IPS-18a (cell line): ENCODE measurements around the gene HGS.

Experiments
- H3K27ac ChIP-seq: one replicate; pipeline ENCODE4 v1.5.1; 2013; ENCODE audit warnings: low read length
- H3K27me3 ChIP-seq: one replicate; pipeline ENCODE4 v1.6.1; 2013; ENCODE audit warnings: mild to moderate bottlenecking, low read length; ENCODE audit not compliant: control insufficient read depth, insufficient read depth
- H3K36me3 ChIP-seq: one replicate; pipeline ENCODE4 v1.6.1; 2013; ENCODE audit warnings: low read depth, low read length; ENCODE audit not compliant: control insufficient read depth
- H3K4me1 ChIP-seq: one replicate; pipeline ENCODE4 v1.6.1; 2013; ENCODE audit warnings: low read depth, low read length; ENCODE audit not compliant: control insufficient read depth
- H3K4me3 ChIP-seq: one replicate; pipeline ENCODE4 v1.5.1; 2013; ENCODE audit warnings: low read length
- H3K9ac ChIP-seq: one replicate; pipeline ENCODE4 v1.6.1; 2013; ENCODE audit warnings: mild to moderate bottlenecking, low read length, moderate library complexity
- H3K9me3 ChIP-seq: one replicate; pipeline ENCODE4 v1.6.1; 2013; ENCODE audit warnings: low read depth, low read length; ENCODE audit not compliant: control insufficient read depth

HGS gene

DNA sequence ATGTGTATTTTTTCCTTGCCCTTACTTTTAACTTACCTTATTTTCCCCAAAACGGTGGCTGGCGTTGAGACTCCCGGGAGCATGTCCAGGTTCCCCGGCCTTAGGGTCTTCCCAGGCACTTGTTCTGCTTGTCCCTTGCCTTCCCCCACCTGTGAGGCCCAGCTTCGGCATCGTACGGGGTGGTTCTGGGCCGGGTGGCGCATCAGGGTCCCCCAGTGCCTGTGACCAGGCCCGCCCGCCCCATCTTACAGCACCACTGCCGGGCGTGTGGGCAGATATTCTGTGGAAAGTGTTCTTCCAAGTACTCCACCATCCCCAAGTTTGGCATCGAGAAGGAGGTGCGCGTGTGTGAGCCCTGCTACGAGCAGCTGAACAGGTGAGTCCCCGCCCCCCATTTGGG, 7.4 kb downstream of the HGS start:
- Histone ChIP-seq H3K4me3 (no peak overlapping the region), H3K4me1 (no peaks in the 10 kb centered on the region), H3K27me3 (no peaks in the 10 kb centered on the region), H3K9ac (no peak overlapping the region), H3K27ac (no peak overlapping the region), H3K36me3 (peaks cover 57% of the 10 kb centered on the region), H3K9me3 (no peaks in the 10 kb centered on the region)

DNA sequence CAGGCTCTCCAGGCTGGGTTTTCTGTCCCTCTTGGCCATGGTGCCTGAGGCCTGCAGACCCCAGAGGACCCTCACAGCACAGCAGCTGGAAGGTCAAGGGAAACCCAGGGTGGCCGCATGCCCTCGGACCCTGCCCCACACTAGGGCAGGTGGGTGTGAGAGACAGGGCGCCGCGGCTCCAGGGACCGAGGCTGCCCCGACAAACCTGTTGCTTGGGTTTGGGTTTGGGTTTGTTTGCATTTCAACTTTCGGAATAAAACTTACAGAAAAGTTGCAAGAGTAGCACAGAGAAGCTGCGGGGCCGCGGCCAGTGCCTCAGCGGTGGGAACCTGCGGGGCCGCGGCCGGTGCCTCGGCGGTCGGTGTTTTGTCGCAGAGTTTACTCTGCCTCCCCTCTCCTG, 7.8 kb downstream of the HGS start:
- Histone ChIP-seq H3K9ac (no peak overlapping the region), H3K36me3 (peaks cover 53% of the 10 kb centered on the region), H3K4me3 (no peak overlapping the region), H3K9me3 (no peaks in the 10 kb centered on the region), H3K27me3 (no peaks in the 10 kb centered on the region), H3K4me1 (no peaks in the 10 kb centered on the region), H3K27ac (no peak overlapping the region)

DNA sequence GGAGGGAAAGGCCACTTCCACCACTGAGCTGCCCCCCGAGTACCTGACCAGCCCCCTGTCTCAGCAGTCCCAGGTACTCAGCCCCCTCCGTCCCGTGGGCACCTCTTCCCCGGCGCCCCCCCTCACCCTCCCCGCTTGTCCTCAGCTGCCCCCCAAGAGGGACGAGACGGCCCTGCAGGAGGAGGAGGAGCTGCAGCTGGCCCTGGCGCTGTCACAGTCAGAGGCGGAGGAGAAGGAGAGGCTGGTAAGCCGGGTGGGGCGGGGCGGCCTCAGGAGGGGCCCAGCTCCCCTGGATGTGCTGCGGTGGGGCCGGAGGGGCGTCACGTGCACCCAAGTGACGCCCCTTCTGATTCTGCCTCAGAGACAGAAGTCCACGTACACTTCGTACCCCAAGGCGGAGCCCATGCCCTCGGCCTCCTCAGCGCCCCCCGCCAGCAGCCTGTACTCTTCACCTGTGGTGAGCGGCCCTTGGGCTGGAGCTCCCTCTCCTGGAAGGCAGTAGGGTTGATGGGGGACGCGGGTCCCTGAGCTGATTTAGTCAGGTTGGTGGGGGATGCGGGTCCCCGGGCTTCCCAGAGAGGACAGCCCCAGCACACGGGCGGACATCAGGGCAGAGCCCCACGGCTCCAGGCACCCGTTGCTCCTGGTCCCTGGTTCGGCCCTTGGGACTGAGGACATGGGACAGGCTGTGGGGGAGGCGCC, 9.8 kb downstream of the HGS start:
- Histone ChIP-seq H3K9me3 (no peaks in the 10 kb centered on the region), H3K4me3 (no peak overlapping the region), H3K9ac (no peak overlapping the region), H3K27ac (no peak overlapping the region), H3K4me1 (no peaks in the 10 kb centered on the region), H3K36me3 (peaks cover 52% of the 10 kb centered on the region), H3K27me3 (no peaks in the 10 kb centered on the region)

DNA sequence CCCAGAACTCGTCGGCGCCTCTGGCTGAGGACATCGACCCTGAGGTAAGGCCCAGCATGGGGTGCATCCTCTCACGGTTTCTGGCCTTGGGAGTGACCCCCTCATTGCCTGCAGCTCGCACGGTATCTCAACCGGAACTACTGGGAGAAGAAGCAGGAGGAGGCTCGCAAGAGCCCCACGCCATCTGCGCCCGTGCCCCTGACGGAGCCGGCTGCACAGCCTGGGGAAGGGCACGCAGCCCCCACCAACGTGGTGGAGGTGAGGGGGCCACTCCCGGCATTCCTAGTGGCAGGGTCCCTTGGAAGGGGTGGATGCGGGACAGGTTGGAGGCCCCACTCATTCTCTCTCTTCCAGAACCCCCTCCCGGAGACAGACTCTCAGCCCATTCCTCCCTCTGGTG, 11.0 kb downstream of the HGS start:
- Histone ChIP-seq H3K27me3 (no peaks in the 10 kb centered on the region), H3K36me3 (peaks cover 53% of the 10 kb centered on the region), H3K27ac (no peak overlapping the region)

DNA sequence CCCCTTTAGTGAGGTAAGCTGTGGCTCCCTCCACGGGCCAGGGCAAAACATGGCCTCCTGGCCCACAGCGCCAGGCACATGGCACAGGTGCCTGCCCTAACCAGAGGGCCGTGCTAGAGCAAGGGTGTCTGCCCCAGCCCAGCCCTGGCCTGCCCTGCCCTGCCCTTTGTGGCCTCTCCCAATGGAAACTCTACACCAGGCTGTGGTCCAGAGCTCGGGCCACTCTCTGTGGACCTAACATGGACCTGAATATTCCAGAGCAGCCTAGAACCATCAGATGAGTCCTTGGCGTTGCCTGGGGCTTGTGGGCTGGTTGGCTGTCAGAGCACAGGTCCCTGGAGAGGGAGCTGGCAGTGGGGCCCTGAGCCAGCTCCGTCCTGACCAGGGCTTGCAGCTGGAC, 11.4 kb downstream of the HGS start:
- Histone ChIP-seq H3K27me3 (no peaks in the 10 kb centered on the region), H3K4me3 (no peak overlapping the region), H3K9me3 (no peaks in the 10 kb centered on the region), H3K36me3 (peaks cover 53% of the 10 kb centered on the region), H3K4me1 (no peaks in the 10 kb centered on the region), H3K27ac (no peak overlapping the region), H3K9ac (no peak overlapping the region)

More for the DNA sequence above, 11.0 kb downstream of the HGS start:
- Histone ChIP-seq H3K9me3 (no peaks in the 10 kb centered on the region), H3K9ac (no peak overlapping the region), H3K4me3 (no peak overlapping the region), H3K4me1 (no peaks in the 10 kb centered on the region)

DNA sequence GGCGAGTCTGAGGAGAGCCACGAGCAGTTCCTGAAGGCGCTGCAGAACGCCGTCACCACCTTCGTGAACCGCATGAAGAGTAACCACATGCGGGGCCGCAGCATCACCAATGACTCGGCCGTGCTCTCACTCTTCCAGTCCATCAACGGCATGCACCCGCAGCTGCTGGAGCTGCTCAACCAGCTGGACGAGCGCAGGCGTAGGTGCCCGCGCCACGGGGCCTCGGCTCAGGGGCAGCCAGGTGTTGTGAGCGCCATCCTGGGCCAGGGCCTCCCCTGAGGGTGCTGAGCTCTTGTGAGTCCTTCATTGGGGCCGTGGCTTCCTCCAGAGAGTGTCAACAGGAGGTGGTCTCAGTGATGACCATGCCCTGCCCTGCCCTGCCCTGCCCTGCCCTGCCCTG, 12.0 kb downstream of the HGS start:
- no peaks in the 10 kb centered on the region for H3K27me3 ChIP-seq
- no peak overlapping the region for H3K9ac ChIP-seq
- no peaks in the 10 kb centered on the region for H3K9me3 ChIP-seq
- peaks cover 55% of the 10 kb centered on the region for H3K36me3 ChIP-seq
- H3K4me3 ChIP-seq = no peak overlapping the region
- no peaks in the 10 kb centered on the region for H3K4me1 ChIP-seq
- H3K27ac ChIP-seq = no peak overlapping the region

DNA sequence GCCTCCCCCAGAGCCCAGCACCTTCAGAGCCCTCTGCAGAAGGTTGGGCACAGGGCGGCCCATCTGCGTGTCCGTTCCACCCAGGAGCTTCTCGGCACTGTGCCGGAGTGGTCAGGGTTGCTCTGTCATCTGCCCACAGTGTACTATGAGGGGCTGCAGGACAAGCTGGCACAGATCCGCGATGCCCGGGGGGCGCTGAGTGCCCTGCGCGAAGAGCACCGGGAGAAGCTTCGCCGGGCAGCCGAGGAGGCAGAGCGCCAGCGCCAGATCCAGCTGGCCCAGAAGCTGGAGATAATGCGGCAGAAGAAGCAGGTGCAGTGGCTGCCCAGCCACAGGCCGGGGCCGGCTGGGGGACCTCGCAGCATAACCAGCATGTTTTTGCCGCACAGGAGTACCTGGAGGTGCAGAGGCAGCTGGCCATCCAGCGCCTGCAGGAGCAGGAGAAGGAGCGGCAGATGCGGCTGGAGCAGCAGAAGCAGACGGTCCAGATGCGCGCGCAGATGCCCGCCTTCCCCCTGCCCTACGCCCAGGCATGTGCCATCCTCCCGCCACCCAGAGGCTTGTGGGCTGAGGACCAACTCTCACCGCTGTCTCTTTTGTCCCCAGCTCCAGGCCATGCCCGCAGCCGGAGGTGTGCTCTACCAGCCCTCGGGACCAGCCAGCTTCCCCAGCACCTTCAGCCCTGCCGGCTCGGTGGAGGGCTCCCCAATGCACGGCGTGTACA, 12.6 kb downstream of the HGS start:
- Histone ChIP-seq H3K27ac (no peak overlapping the region), H3K9ac (no peak overlapping the region), H3K27me3 (no peaks in the 10 kb centered on the region), H3K9me3 (no peaks in the 10 kb centered on the region), H3K4me1 (no peaks in the 10 kb centered on the region), H3K36me3 (peaks cover 57% of the 10 kb centered on the region), H3K4me3 (no peak overlapping the region)

DNA sequence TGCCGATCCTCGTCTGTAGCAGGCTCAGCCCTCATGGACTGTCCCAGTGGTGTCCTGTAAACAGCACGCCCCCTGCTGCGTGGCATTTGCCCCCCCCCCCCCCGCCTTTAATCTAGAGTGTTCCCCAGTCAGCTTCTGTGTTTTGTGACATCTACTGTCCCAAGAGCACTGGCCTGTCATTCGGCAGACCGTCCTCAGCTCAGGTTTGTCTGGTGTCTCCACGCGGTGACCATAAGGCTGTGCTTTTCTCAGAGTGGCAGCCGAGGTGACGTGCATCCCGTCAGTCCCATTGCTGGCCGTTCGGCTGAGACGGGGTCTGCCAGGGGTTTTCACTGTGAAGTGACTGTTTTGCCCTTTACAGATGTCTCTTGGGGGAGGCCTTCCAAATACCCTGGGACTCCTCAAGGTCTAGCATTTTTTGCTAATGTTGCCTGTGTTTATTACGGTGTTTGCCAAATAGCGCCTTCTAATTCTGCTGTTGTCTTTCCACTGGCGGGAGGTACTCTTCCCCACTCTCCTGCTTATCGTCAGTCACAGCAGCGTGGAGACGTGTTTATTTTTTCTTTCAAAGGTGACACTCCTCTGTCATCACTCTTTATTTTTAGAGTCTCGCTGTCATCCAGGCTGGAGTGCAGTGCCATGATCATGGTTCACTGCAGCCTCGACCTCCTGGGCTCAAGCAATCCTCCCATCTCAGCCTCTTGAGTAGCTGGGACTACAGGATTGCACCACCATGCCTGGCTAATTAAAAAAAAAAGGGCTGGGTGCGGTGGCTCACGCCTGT, 13.6 kb downstream of the HGS start:
- H3K27me3 ChIP-seq = no peaks in the 10 kb centered on the region
- no peaks in the 10 kb centered on the region for H3K9me3 ChIP-seq
- no peak overlapping the region for H3K9ac ChIP-seq
- peaks cover 50% of the 10 kb centered on the region for H3K36me3 ChIP-seq
- H3K4me3 ChIP-seq = no peak overlapping the region
- H3K4me1 ChIP-seq = peaks cover 5% of the 10 kb centered on the region
- H3K27ac ChIP-seq = no peak overlapping the region

DNA sequence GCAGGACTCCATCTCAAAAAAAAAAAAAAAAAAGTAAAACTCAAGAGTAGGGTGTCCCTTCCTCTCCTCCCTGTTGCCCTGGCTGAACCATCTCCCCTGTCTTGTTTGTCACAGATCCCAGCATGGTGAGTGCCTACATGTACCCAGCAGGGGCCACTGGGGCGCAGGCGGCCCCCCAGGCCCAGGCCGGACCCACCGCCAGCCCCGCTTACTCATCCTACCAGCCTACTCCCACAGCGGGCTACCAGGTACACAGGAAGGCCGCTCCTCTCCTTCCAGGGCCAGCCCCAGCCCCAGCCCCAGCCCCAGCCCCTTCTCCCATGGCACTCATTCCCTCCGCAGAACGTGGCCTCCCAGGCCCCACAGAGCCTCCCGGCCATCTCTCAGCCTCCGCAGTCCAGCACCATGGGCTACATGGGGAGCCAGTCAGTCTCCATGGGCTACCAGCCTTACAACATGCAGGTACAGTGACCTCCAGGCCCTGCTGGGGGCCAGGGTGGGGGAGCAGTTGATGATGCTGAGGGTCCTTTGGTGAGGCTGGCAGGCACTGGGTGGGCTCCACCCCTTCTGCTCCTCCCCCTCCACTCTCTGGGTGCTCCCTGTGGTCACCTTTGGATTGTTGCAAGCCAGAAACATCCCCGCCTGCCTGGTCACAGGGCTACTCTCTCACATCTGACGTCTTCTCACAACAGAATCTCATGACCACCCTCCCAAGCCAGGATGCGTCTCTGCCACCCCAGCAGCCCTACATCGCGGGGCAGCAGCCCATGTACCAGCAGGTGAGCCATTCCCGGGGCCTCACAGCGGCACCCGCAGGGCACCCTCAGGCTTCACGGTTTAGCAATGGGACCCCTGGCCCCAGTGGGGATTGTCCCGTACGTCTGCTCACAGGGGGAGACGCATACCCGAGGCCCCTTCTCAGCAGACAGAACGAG, 16.8 kb downstream of the HGS start:
- Histone ChIP-seq H3K36me3 (peaks cover 44% of the 10 kb centered on the region), H3K4me3 (no peak overlapping the region)

DNA sequence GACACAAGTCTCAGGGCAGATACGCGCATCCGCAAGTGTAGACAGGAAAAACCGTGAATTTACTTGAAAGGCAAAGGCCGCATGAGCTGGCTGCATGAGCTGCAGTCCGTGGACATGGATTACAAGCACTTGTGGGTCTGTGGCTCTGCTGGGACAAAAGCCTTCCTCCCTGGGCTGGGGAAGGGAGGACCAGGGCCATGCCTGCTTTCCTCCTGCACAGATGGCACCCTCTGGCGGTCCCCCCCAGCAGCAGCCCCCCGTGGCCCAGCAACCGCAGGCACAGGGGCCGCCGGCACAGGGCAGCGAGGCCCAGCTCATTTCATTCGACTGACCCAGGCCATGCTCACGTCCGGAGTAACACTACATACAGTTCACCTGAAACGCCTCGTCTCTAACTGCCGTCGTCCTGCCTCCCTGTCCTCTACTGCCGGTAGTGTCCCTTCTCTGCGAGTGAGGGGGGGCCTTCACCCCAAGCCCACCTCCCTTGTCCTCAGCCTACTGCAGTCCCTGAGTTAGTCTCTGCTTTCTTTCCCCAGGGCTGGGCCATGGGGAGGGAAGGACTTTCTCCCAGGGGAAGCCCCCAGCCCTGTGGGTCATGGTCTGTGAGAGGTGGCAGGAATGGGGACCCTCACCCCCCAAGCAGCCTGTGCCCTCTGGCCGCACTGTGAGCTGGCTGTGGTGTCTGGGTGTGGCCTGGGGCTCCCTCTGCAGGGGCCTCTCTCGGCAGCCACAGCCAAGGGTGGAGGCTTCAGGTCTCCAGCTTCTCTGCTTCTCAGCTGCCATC, 17.7 kb downstream of the HGS start:
- peaks cover 49% of the 10 kb centered on the region for H3K36me3 ChIP-seq

More for the DNA sequence above, 16.8 kb downstream of the HGS start:
- Histone ChIP-seq H3K4me1 (peaks cover 5% of the 10 kb centered on the region), H3K27me3 (no peaks in the 10 kb centered on the region), H3K9ac (no peak overlapping the region), H3K27ac (no peak overlapping the region), H3K9me3 (no peaks in the 10 kb centered on the region)

More for the DNA sequence above, 17.7 kb downstream of the HGS start:
- no peaks in the 10 kb centered on the region for H3K9me3 ChIP-seq
- no peak overlapping the region for H3K27ac ChIP-seq
- H3K4me3 ChIP-seq = peak overlapping the region; percentile 97
- peak overlapping the region; percentile 98 for H3K9ac ChIP-seq
- no peaks in the 10 kb centered on the region for H3K27me3 ChIP-seq
- H3K4me1 ChIP-seq = peaks cover 5% of the 10 kb centered on the region
